Measurements from ENCODE around the gene IER5L.

DNA sequence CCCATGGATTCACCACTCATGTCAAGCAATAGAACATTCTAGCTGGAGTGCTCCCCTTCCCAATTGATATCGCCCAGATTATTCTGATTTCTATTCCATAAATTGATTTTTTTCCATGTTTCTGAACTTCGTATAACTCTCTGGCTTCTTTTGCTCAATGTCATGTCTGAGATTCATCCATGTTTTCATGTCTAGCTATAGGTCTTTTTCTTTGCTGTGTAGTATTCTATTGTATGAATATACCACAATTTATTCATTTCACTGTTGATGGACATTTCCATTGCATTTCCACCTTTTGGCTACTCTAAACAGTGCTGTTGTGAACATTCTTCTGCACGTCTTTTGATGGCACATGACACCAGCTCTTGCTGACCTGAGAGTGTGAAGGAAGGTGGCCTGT lies 47.3 kb downstream of the IER5L start:
- TF ChIP-seq HDAC6 (IDR thresholded peaks at IDR 0.05; ENCODE audit: low read depth, low read length) (no peak), SREBF2 (CRISPR knock-in tag; IDR thresholded peaks at IDR 0.05) (no peak), EP300 (IDR thresholded peaks at IDR 0.05; ENCODE audit: low read length) (no peak), FOXP1 (CRISPR knock-in tag; IDR thresholded peaks at IDR 0.05) (no peak)
- TF ChIP-seq, protein P1, sequence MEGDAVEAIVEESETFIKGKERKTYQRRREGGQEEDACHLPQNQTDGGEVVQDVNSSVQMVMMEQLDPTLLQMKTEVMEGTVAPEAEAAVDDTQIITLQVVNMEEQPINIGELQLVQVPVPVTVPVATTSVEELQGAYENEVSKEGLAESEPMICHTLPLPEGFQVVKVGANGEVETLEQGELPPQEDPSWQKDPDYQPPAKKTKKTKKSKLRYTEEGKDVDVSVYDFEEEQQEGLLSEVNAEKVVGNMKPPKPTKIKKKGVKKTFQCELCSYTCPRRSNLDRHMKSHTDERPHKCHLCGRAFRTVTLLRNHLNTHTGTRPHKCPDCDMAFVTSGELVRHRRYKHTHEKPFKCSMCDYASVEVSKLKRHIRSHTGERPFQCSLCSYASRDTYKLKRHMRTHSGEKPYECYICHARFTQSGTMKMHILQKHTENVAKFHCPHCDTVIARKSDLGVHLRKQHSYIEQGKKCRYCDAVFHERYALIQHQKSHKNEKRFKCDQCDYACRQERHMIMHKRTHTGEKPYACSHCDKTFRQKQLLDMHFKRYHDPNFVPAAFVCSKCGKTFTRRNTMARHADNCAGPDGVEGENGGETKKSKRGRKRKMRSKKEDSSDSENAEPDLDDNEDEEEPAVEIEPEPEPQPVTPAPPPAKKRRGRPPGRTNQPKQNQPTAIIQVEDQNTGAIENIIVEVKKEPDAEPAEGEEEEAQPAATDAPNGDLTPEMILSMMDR (IDR thresholded peaks at IDR 0.05 in 2 of 3, conservative IDR thresholded peaks at IDR 0.05 in 1 of 3; ENCODE audit: insufficient read depth in 2 of 3, low read depth in 1 of 3, low read length in 3 of 3) = no peak
- TF ChIP-seq, protein P2, sequence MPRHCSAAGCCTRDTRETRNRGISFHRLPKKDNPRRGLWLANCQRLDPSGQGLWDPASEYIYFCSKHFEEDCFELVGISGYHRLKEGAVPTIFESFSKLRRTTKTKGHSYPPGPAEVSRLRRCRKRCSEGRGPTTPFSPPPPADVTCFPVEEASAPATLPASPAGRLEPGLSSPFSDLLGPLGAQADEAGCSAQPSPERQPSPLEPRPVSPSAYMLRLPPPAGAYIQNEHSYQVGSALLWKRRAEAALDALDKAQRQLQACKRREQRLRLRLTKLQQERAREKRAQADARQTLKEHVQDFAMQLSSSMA (CRISPR knock-in tag; IDR thresholded peaks at IDR 0.05) = no peak
- TF ChIP-seq, protein P3, sequence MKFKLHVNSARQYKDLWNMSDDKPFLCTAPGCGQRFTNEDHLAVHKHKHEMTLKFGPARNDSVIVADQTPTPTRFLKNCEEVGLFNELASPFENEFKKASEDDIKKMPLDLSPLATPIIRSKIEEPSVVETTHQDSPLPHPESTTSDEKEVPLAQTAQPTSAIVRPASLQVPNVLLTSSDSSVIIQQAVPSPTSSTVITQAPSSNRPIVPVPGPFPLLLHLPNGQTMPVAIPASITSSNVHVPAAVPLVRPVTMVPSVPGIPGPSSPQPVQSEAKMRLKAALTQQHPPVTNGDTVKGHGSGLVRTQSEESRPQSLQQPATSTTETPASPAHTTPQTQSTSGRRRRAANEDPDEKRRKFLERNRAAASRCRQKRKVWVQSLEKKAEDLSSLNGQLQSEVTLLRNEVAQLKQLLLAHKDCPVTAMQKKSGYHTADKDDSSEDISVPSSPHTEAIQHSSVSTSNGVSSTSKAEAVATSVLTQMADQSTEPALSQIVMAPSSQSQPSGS (CRISPR knock-in tag; IDR thresholded peaks at IDR 0.05) = no peak

Measured in K562 (cell line).